Measurements from ENCODE around the gene JMJD8.

JMJD8 gene

DNA sequence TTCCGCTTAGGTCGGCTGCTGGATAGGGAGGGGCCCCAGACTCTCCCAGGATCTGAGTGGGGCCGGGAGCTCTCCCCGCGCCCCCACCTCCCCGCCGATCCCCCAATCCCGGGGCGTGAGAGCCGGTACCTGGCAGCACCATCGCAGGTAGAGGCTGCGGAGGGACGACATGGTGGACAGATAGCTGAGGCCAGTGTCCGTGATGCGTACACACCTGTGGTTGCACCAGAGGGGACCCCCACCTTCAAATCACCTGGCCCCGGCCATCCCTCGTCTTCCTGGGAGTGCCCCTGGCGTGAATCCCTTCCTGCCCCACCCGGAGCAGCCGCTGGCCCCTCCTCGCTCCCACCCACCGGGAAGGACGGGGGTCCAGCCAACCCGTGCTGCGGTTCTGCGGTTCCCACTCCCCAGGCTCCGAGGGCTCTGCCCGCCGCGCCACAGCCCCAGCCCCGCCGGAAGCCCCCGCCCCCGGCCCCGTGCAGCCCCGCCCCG, 10.8 kb upstream of the JMJD8 start:
- TF ChIP-seq, protein P1, sequence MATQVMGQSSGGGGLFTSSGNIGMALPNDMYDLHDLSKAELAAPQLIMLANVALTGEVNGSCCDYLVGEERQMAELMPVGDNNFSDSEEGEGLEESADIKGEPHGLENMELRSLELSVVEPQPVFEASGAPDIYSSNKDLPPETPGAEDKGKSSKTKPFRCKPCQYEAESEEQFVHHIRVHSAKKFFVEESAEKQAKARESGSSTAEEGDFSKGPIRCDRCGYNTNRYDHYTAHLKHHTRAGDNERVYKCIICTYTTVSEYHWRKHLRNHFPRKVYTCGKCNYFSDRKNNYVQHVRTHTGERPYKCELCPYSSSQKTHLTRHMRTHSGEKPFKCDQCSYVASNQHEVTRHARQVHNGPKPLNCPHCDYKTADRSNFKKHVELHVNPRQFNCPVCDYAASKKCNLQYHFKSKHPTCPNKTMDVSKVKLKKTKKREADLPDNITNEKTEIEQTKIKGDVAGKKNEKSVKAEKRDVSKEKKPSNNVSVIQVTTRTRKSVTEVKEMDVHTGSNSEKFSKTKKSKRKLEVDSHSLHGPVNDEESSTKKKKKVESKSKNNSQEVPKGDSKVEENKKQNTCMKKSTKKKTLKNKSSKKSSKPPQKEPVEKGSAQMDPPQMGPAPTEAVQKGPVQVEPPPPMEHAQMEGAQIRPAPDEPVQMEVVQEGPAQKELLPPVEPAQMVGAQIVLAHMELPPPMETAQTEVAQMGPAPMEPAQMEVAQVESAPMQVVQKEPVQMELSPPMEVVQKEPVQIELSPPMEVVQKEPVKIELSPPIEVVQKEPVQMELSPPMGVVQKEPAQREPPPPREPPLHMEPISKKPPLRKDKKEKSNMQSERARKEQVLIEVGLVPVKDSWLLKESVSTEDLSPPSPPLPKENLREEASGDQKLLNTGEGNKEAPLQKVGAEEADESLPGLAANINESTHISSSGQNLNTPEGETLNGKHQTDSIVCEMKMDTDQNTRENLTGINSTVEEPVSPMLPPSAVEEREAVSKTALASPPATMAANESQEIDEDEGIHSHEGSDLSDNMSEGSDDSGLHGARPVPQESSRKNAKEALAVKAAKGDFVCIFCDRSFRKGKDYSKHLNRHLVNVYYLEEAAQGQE (IDR thresholded peaks at IDR 0.05; ENCODE audit: insufficient read depth in 1 of 2, low read depth in 2 of 2, low read length in 2 of 2) = no peak
- TF ChIP-seq POLR2AphosphoS5 (IDR thresholded peaks at IDR 0.05; ENCODE audit: low read depth, low read length) (no peak), SIN3A (IDR thresholded peaks at IDR 0.05; ENCODE audit: borderline replicate concordance, insufficient read depth, low read length) (no peak), TAF1 (IDR thresholded peaks at IDR 0.05; ENCODE audit: borderline replicate concordance, insufficient read depth, low read length) (no peak), FOXP2 (optimal IDR thresholded peaks at IDR 0.05; ENCODE audit: borderline replicate concordance, extremely low read depth, extremely low read length, insufficient read depth) (no peak)

DNA sequence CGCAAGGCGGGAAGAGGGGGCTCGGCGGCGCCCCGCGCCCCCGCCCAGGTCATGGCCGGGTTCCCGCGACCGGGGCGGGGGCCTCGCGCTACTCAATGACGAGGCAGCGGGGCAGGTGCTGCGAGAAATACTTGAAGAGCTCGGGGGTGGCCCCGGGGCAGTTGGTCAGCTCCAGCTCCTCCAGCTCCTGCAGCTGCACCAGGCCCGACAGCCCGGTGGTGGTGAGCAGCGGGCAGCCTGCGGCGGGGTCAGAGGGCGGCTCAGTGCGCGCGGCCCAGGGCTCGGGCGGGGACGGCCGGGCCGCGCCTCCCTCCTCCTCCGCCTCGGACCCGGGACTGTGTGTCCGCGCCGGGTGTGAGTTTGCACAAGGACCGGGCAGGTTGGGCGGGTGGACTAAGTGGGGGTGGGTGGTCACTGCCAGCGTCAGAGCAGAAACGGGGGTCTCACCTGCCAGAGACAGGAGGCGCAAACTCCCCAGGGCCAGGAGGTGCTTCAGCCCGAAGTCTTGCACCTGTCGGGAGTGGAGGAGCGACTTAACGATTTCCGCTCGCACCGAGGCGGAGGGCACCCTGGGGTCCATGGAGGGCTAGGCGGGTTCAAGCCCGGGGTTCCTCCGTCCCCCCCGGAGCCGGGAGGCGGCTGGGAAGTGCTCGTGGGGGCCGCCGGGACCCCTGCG, 10.2 kb upstream of the JMJD8 start:
- TF ChIP-seq TAF1 (IDR thresholded peaks at IDR 0.05; ENCODE audit: borderline replicate concordance, insufficient read depth, low read length) = no peak
- TF ChIP-seq, protein P1 (IDR thresholded peaks at IDR 0.05; ENCODE audit: insufficient read depth in 1 of 2, low read depth in 2 of 2, low read length in 2 of 2) = no peak
- no peak for TF ChIP-seq FOXP2 (optimal IDR thresholded peaks at IDR 0.05; ENCODE audit: borderline replicate concordance, extremely low read depth, extremely low read length, insufficient read depth)
- TF ChIP-seq POLR2AphosphoS5 (IDR thresholded peaks at IDR 0.05; ENCODE audit: low read depth, low read length) = no peak
- TF ChIP-seq SIN3A (IDR thresholded peaks at IDR 0.05; ENCODE audit: borderline replicate concordance, insufficient read depth, low read length) = no peak

DNA sequence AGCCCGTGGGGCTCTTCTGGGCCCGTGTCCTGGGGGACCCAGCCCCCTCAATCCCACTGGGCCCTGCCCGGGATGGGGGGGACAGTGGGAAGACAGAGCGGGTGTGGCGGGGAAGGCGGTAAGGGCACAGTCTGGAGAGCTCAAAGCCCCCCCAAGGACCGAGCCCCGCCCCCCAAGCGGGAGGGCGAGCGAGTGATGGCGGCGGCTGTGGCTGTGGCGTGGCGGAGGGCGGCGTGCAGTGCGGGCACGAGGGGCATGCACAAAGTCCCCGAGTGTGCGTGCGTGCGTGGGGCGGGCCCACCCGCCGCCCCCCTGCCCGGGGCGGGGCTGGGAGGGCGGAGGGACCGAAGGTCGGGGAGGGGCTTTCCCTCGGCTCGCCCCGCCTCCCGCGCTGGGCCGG, 9.6 kb upstream of the JMJD8 start:
- no peak for TF ChIP-seq SIN3A (IDR thresholded peaks at IDR 0.05; ENCODE audit: borderline replicate concordance, insufficient read depth, low read length)
- no peak for TF ChIP-seq FOXP2 (optimal IDR thresholded peaks at IDR 0.05; ENCODE audit: borderline replicate concordance, extremely low read depth, extremely low read length, insufficient read depth)
- TF ChIP-seq POLR2AphosphoS5 (IDR thresholded peaks at IDR 0.05; ENCODE audit: low read depth, low read length) = no peak
- TF ChIP-seq, protein P1 (IDR thresholded peaks at IDR 0.05; ENCODE audit: insufficient read depth in 1 of 2, low read depth in 2 of 2, low read length in 2 of 2) = no peak
- no peak for TF ChIP-seq TAF1 (IDR thresholded peaks at IDR 0.05; ENCODE audit: borderline replicate concordance, insufficient read depth, low read length)

DNA sequence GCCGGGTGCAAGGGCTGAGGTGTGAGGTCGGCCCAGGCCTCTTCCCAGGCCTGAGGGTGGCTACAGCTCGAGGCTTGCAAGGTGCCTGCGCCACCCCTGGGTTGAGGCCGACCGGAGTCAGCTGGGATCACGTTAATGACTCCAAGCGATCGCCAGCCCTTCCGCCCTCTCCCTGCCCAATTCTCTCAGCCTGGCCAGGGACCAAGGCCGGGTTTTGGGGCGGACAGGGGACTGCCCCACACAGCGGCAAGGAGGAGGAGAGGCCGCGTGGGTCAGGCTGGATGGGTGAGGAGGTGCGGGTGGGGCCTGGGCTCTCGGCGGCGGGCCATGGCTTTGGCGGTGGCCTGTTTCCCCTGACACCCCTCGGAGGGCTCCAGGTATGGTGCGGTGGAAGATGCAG, 9.2 kb upstream of the JMJD8 start:
- TF ChIP-seq TAF1 (IDR thresholded peaks at IDR 0.05; ENCODE audit: borderline replicate concordance, insufficient read depth, low read length) (no peak), SIN3A (IDR thresholded peaks at IDR 0.05; ENCODE audit: borderline replicate concordance, insufficient read depth, low read length) (no peak), POLR2AphosphoS5 (IDR thresholded peaks at IDR 0.05; ENCODE audit: low read depth, low read length) (no peak), FOXP2 (optimal IDR thresholded peaks at IDR 0.05; ENCODE audit: borderline replicate concordance, extremely low read depth, extremely low read length, insufficient read depth) (no peak)
- TF ChIP-seq, protein P1 (IDR thresholded peaks at IDR 0.05; ENCODE audit: insufficient read depth in 1 of 2, low read depth in 2 of 2, low read length in 2 of 2) = no peak

Measured in PFSK-1 (cell line).